ENCODE data around the gene C9orf78.

Gene C9orf78

GRCh38 chr9:129835128-129835859, at the start of gene C9orf78, which contains the start of gene USP20:
C9orf78 (minus strand) TSS chr9:129835275; CDS start chr9:129835221, 54 bp downstream.
USP20 (plus strand) TSS chr9:129835458; CDS start chr9:129852556, 17,098 bp downstream.
- DNase-seq (ENCODE audit: low spot score), result peak; percentile 100

GRCh38 chr9:129884220-129885017, 49.3 kb upstream of the C9orf78 start:
- peak; percentile 92 for DNase-seq (ENCODE audit: low spot score)

- DNase-seq (ENCODE audit: low spot score), result no peak
Observed at GRCh38 chr9:129881547-129882324, 46.7 kb upstream of the C9orf78 start.

- no peak for DNase-seq (ENCODE audit: low spot score)
Observed at GRCh38 chr9:129880654-129881546, 45.8 kb upstream of the C9orf78 start.

- DNase-seq (ENCODE audit: low spot score), result no peak
Observed at GRCh38 chr9:129879991-129880653, 45.0 kb upstream of the C9orf78 start.

GRCh38 chr9:129879103-129879699, 44.1 kb upstream of the C9orf78 start:
- no peak for DNase-seq (ENCODE audit: low spot score)

GRCh38 chr9:129878291-129878690, 43.2 kb upstream of the C9orf78 start:
- no peak for DNase-seq (ENCODE audit: low spot score)

- no peak for DNase-seq (ENCODE audit: low spot score)
Observed at GRCh38 chr9:129876815-129877214, 41.7 kb upstream of the C9orf78 start.

- no peak for DNase-seq (ENCODE audit: low spot score)
Observed at GRCh38 chr9:129875687-129876395, 40.8 kb upstream of the C9orf78 start.

- DNase-seq (ENCODE audit: low spot score), result no peak
Observed at GRCh38 chr9:129875181-129875611, 40.1 kb upstream of the C9orf78 start.

GRCh38 chr9:129874261-129875101, 39.4 kb upstream of the C9orf78 start:
- no peak for DNase-seq (ENCODE audit: low spot score)

GRCh38 chr9:129873563-129874190, 38.6 kb upstream of the C9orf78 start:
- no peak for DNase-seq (ENCODE audit: low spot score)

GRCh38 chr9:129871046-129871445, 36.0 kb upstream of the C9orf78 start:
- DNase-seq (ENCODE audit: low spot score), result no peak

GRCh38 chr9:129869585-129870501, 34.8 kb upstream of the C9orf78 start:
- no peak for DNase-seq (ENCODE audit: low spot score)

GRCh38 chr9:129868872-129869486, 33.9 kb upstream of the C9orf78 start:
- DNase-seq (ENCODE audit: low spot score), result no peak

GRCh38 chr9:129868023-129868871, 33.2 kb upstream of the C9orf78 start:
- no peak for DNase-seq (ENCODE audit: low spot score)

Data from D341Med (cell line).